PC-3 (cell line): Measurements from ENCODE around the gene NRXN2. TPM values are rescaled to one million over a fixed set of nuclear protein-coding genes. Genes with fewer than 3 reads are reported as not detected.

Experiments
- ATAC-seq: fragments of 200-7000 bp; cut with Tn5 transposase; 2 replicates; pipeline ENCODE4 v1.9.1; 2020; ENCODE audit warnings: mild to moderate bottlenecking, moderate library complexity
- BruUV-seq: library from RNA; stranded (reverse); fragments of 400-500 nt; replicated peaks from 2 replicates; lab custom pipeline; 2021; lab: Mats Ljungman, UMichigan
- CTCF ChIA-PET: fragments of 300-600 bp; sonication (Branson Sonifier 250); formaldehyde crosslinking; loops from one replicate; lab custom pipeline; 2022; ENCODE audit warnings: antibody characterized with exemption; lab: Charles Lee
- POLR2A ChIA-PET: fragments of 300-600 bp; sonication (Branson Sonifier 250); formaldehyde crosslinking; loops from one replicate; lab custom pipeline; 2022; ENCODE audit warnings: antibody characterized with exemption; ENCODE audit not compliant: unreplicated experiment; lab: Charles Lee
- DNase-seq: peaks from one replicate; pipeline ENCODE4 v3.0.0-alpha.2; 2015
- H2AFZ ChIP-seq: fragments of 300-600 bp; sonication (generic); 2 replicates; pipeline ENCODE4 v1.6.0; 2016; ENCODE audit warnings: antibody characterized with exemption, low read length
- H3F3A ChIP-seq: fragments of 300-600 bp; sonication (generic); one replicate; pipeline ENCODE4 v1.6.0; 2017; ENCODE audit warnings: antibody characterized with exemption, low read length, control low read depth, mild to moderate bottlenecking; ENCODE audit not compliant: unreplicated experiment
- H3K27ac ChIP-seq: fragments of 300-600 bp; sonication (generic); 2 replicates; pipeline ENCODE4 v1.5.1; 2016; ENCODE audit warnings: mild to moderate bottlenecking, low read length
- H3K27me3 ChIP-seq: fragments of 300-600 bp; sonication (generic); 2 replicates; pipeline ENCODE4 v1.6.1; 2016; ENCODE audit warnings: low read length, mixed read lengths
- H3K36me3 ChIP-seq: fragments of 300-600 bp; sonication (generic); 2 replicates; pipeline ENCODE4 v1.6.1; 2016; ENCODE audit warnings: low read depth, mixed run types, low read length, mixed read lengths
- H3K4me1 ChIP-seq: fragments of 300-600 bp; sonication (generic); 2 replicates; pipeline ENCODE4 v1.5.1; 2016; ENCODE audit warnings: low read length; ENCODE audit not compliant: insufficient read depth
- H3K4me2 ChIP-seq: fragments of 300-600 bp; sonication (generic); 2 replicates; pipeline ENCODE4 v1.6.0; 2016; ENCODE audit warnings: low read length
- H3K4me3 ChIP-seq: fragments of 300-600 bp; sonication (generic); 2 replicates; pipeline ENCODE4 v1.5.1; 2016; ENCODE audit warnings: mild to moderate bottlenecking, low read length, mixed read lengths
- H3K79me2 ChIP-seq: fragments of 300-600 bp; sonication (generic); 2 replicates; pipeline ENCODE4 v1.6.1; 2017; ENCODE audit warnings: low read length, mixed read lengths
- H3K9ac ChIP-seq: fragments of 300-600 bp; sonication (generic); 2 replicates; pipeline ENCODE4 v1.6.0; 2016; ENCODE audit warnings: mild to moderate bottlenecking, low read length
- H3K9me2 ChIP-seq: fragments of 300-600 bp; sonication (generic); replicated peaks from 2 replicates; pipeline ENCODE4 v1.6.1; 2016; ENCODE audit warnings: mixed run types, low read length, mixed read lengths
- H3K9me3 ChIP-seq: fragments of 300-600 bp; sonication (generic); 2 replicates; pipeline ENCODE4 v1.6.1; 2016; ENCODE audit warnings: low read length, mixed read lengths
- H4K20me1 ChIP-seq: fragments of 300-600 bp; sonication (generic); 2 replicates; pipeline ENCODE4 v1.6.1; 2016; ENCODE audit warnings: low read length, mixed read lengths
- CTCF ChIP-seq: fragments of 300-600 bp; sonication (generic); conservative IDR thresholded peaks from 2 replicates; pipeline ENCODE4 v1.5.1; 2017; ENCODE audit warnings: antibody characterized with exemption, low read depth, mild to moderate bottlenecking, low read length
- EZH2 ChIP-seq: fragments of 300-600 bp; sonication (generic); IDR thresholded peaks from one replicate; pipeline ENCODE4 v1.6.1; 2017; ENCODE audit warnings: antibody characterized with exemption, mild to moderate bottlenecking, low read length; ENCODE audit not compliant: unreplicated experiment
- EZH2phosphoT487 ChIP-seq: fragments of 300-600 bp; sonication (generic); IDR thresholded peaks from 2 replicates; pipeline ENCODE4 v1.6.1; 2018; ENCODE audit warnings: mild to moderate bottlenecking, antibody characterized with exemption, low read length, borderline replicate concordance
- intact Hi-C: fragments of 100-400 bp; cut with micrococcal nuclease; formaldehyde crosslinking; loops from 2 replicates; pipeline ENCODE4 v1.9.0; 2023
- total RNA-seq: library from RNA; depleted of rRNA; stranded (reverse); fragments of >200 nt; gene quantifications from 2 replicates; pipeline ENCODE4 v1.2.3, GENCODE V29; 2014

The NRXN2 gene
- total RNA-seq, 1 experiment from 2014 or later, result not detected

- Histone ChIP-seq H3K27ac (no peak overlapping the region), H3K4me2 (no peak overlapping the region), H3K9me2 (no peaks in the 10 kb centered on the region), H3K4me3 (no peak overlapping the region), H3K79me2 (no peaks in the 10 kb centered on the region), H3F3A (no peaks in the 10 kb centered on the region), H3K27me3 (peaks cover 25% of the 10 kb centered on the region), H3K9ac (no peak overlapping the region), H3K9me3 (no peaks in the 10 kb centered on the region), H2AFZ (no peak overlapping the region), H3K4me1 (no peaks in the 10 kb centered on the region), H4K20me1 (no peaks in the 10 kb centered on the region), H3K36me3 (no peaks in the 10 kb centered on the region)
- ATAC-seq (no peak), DNase-seq (no peak)
- no TSS peak for BruUV-seq
- no peak for TF ChIP-seq EZH2
- no peak for TF ChIP-seq CTCF
- no peak for TF ChIP-seq EZH2phosphoT487
- ChIA-PET POLR2A (no interaction called here), CTCF (no interaction called here)
- intact Hi-C loops, result no loop called here
Measured at GRCh38 chr11:64602466-64603070, 120.4 kb downstream of the NRXN2 start.

GRCh38 chr11:64601605-64602465 is 121.2 kb downstream of the NRXN2 start:
- peaks cover 18% of the 10 kb centered on the region for H3K27me3 ChIP-seq
- no peak for ATAC-seq
- CTCF ChIA-PET, result no interaction called here

More at GRCh38 chr11:64601605-64602465, 121.2 kb downstream of the NRXN2 start:
- Histone ChIP-seq H3K4me2 (no peak overlapping the region), H3K9me3 (no peaks in the 10 kb centered on the region), H3K9ac (no peak overlapping the region), H3K4me1 (no peaks in the 10 kb centered on the region), H3K9me2 (no peaks in the 10 kb centered on the region), H3K79me2 (no peaks in the 10 kb centered on the region), H3K27ac (no peak overlapping the region), H2AFZ (no peak overlapping the region), H3K4me3 (no peak overlapping the region), H3K36me3 (no peaks in the 10 kb centered on the region), H3F3A (no peaks in the 10 kb centered on the region), H4K20me1 (no peaks in the 10 kb centered on the region)
- POLR2A ChIA-PET, result no interaction called here
- BruUV-seq, result no TSS peak
- no peak for TF ChIP-seq EZH2
- no peak for TF ChIP-seq EZH2phosphoT487
- TF ChIP-seq CTCF, result no peak
- intact Hi-C loops, result no loop called here
- no peak for DNase-seq
